IMR-90 (cell line): ENCODE data around the gene HLA-F. TPM values are rescaled to one million over a fixed set of nuclear protein-coding genes. Genes with fewer than 3 reads are reported as not detected.

Experiments used
- ATAC-seq: fragments of 200-7000 bp; cut with Tn5 transposase; 2 replicates; pipeline ENCODE4 v1.9.1; 2020; ENCODE audit warnings: low read depth, mild to moderate bottlenecking, moderate library complexity
- BruUV-seq: library from RNA; stranded (reverse); fragments of 400-500 nt; replicated peaks from 2 replicates; lab custom pipeline; 2021; lab: Mats Ljungman, UMichigan
- CTCF ChIA-PET: fragments of 300-600 bp; formaldehyde crosslinking; extraction: SDS; loops from one replicate; lab custom pipeline; 2021; ENCODE audit warnings: antibody characterized with exemption; lab: Yijun Ruan, JAX
- POLR2A ChIA-PET: fragments of 300-600 bp; sonication (Branson Sonifier 250); formaldehyde crosslinking; loops from one replicate; lab custom pipeline; 2022; ENCODE audit warnings: antibody characterized with exemption; ENCODE audit not compliant: unreplicated experiment; lab: Charles Lee
- DNase-seq: peaks from one replicate; pipeline ENCODE4 v3.0.0; 2013
- H2AFZ ChIP-seq: replicated peaks from 2 replicates; pipeline ENCODE3; 2013; ENCODE audit warnings: low read length, mild to moderate bottlenecking; ENCODE audit not compliant: poor library complexity
- H2AK5ac ChIP-seq: 2 replicates; pipeline ENCODE4 v1.6.1; 2013; ENCODE audit warnings: low read depth, low read length, inconsistent platforms
- H2AK9ac ChIP-seq: replicated peaks from 2 replicates; pipeline ENCODE3; 2013; ENCODE audit warnings: mild to moderate bottlenecking, low read depth, low read length, moderate library complexity; ENCODE audit not compliant: poor library complexity
- H2BK120ac ChIP-seq: 2 replicates; pipeline ENCODE4 v1.6.1; 2013; ENCODE audit warnings: low read depth, low read length, inconsistent platforms
- H2BK15ac ChIP-seq: 3 replicates; pipeline ENCODE4 v1.6.1; 2013; ENCODE audit warnings: low read depth, low read length, inconsistent platforms
- H2BK20ac ChIP-seq: 2 replicates; pipeline ENCODE4 v1.6.1; 2013; ENCODE audit warnings: low read depth, mild to moderate bottlenecking, inconsistent platforms, low read length, moderate library complexity
- H2BK5ac ChIP-seq: 2 replicates; pipeline ENCODE4 v1.6.1; 2013; ENCODE audit warnings: mild to moderate bottlenecking, low read depth, low read length, inconsistent platforms; ENCODE audit not compliant: poor library complexity, severe bottlenecking
- H3K14ac ChIP-seq: replicated peaks from 2 replicates; pipeline ENCODE4 v1.6.1; 2013; ENCODE audit warnings: low read depth, low read length, inconsistent platforms
- H3K18ac ChIP-seq: 2 replicates; pipeline ENCODE4 v1.6.1; 2013; ENCODE audit warnings: low read depth, low read length, control low read depth
- H3K23ac ChIP-seq: 2 replicates; pipeline ENCODE4 v1.6.1; 2013; ENCODE audit warnings: low read depth, low read length, inconsistent platforms
- H3K27ac ChIP-seq: 2 replicates; pipeline ENCODE4 v1.5.1; 2013; ENCODE audit warnings: mild to moderate bottlenecking, control low read depth, low read length; ENCODE audit not compliant: insufficient read depth
- H3K27me3 ChIP-seq: 2 replicates; pipeline ENCODE4 v1.6.1; 2013; ENCODE audit warnings: low read length; ENCODE audit not compliant: control insufficient read depth, insufficient read depth
- H3K36me3 ChIP-seq: 2 replicates; pipeline ENCODE4 v1.6.1; 2013; ENCODE audit warnings: low read length, mixed read lengths; ENCODE audit not compliant: control insufficient read depth, insufficient read depth
- H3K4ac ChIP-seq: 2 replicates; pipeline ENCODE4 v1.6.1; 2013; ENCODE audit warnings: low read depth, low read length, inconsistent platforms
- H3K4me1 ChIP-seq: 2 replicates; pipeline ENCODE4 v1.6.1; 2013; ENCODE audit warnings: low read length, mixed read lengths; ENCODE audit not compliant: control insufficient read depth, insufficient read depth
- H3K4me2 ChIP-seq: 2 replicates; pipeline ENCODE4 v1.6.1; 2013; ENCODE audit warnings: low read depth, mild to moderate bottlenecking, control low read depth, low read length, moderate library complexity
- H3K4me3 ChIP-seq: 2 replicates; pipeline ENCODE4 v1.5.1; 2013; ENCODE audit warnings: low read depth, mild to moderate bottlenecking, control low read depth, low read length, moderate library complexity; ENCODE audit not compliant: insufficient read depth
- H3K56ac ChIP-seq: 2 replicates; pipeline ENCODE4 v1.6.1; 2013; ENCODE audit warnings: low read length, inconsistent platforms; ENCODE audit not compliant: insufficient read depth; ENCODE audit errors: extremely low read depth
- H3K79me1 ChIP-seq, 2 experiments: 2 replicates each; pipeline ENCODE4 v1.6.1; 2013; ENCODE audit warnings: low read length in 2 of 2, inconsistent platforms in 1 of 2, low read depth in 1 of 2
- H3K9ac ChIP-seq: 2 replicates; pipeline ENCODE4 v1.6.1; 2013; ENCODE audit warnings: low read depth, low read length, control low read depth
- H3K9me1 ChIP-seq: 2 replicates; pipeline ENCODE4 v1.6.1; 2013; ENCODE audit warnings: low read length, inconsistent platforms; ENCODE audit not compliant: insufficient read depth
- H3K9me3 ChIP-seq: 2 replicates; pipeline ENCODE4 v1.6.1; 2013; ENCODE audit warnings: low read length; ENCODE audit not compliant: control insufficient read depth, insufficient read depth
- H4K20me1 ChIP-seq: 2 replicates; pipeline ENCODE4 v1.6.1; 2013; ENCODE audit warnings: low read length, inconsistent platforms; ENCODE audit not compliant: insufficient read depth
- H4K5ac ChIP-seq: 2 replicates; pipeline ENCODE4 v1.6.1; 2013; ENCODE audit warnings: mild to moderate bottlenecking, low read depth, low read length, control low read depth
- H4K8ac ChIP-seq, 2 experiments: 2 replicates each; pipeline ENCODE4 v1.6.1; 2013; ENCODE audit warnings: low read depth in 2 of 2, low read length in 2 of 2, control low read depth in 1 of 2, inconsistent platforms in 1 of 2
- H4K91ac ChIP-seq: 2 replicates; pipeline ENCODE4 v1.6.1; 2013; ENCODE audit warnings: low read depth, low read length, inconsistent platforms; ENCODE audit not compliant: insufficient read depth
- BHLHE40 ChIP-seq: fragments of 150-350 bp; IDR thresholded peaks from 2 replicates; pipeline ENCODE4 v1.6.1; 2016; ENCODE audit warnings: mild to moderate bottlenecking, low read depth, low read length
- CEBPB ChIP-seq: IDR thresholded peaks from 2 replicates; pipeline ENCODE4 v1.6.1; 2012; ENCODE audit warnings: low read depth, low read length, improper control_type of control experiment
- FOS ChIP-seq: fragments of 150-350 bp; IDR thresholded peaks from 2 replicates; pipeline ENCODE4 v1.6.1; 2016; ENCODE audit warnings: low read depth, low read length
- MAFK ChIP-seq: IDR thresholded peaks from 2 replicates; pipeline ENCODE4 v1.6.1; 2012; ENCODE audit warnings: low read depth, low read length, improper control_type of control experiment
- NFE2L2 ChIP-seq: fragments of 150-350 bp; IDR thresholded peaks from 2 replicates; pipeline ENCODE4 v1.6.1; 2016; ENCODE audit warnings: low read depth, mild to moderate bottlenecking, low read length
- POLR2A ChIP-seq: IDR thresholded peaks from 2 replicates; pipeline ENCODE4 v1.6.1; 2012; ENCODE audit warnings: mild to moderate bottlenecking, low read depth, low read length
- RAD21 ChIP-seq: IDR thresholded peaks from 2 replicates; pipeline ENCODE4 v1.6.1; 2012; ENCODE audit warnings: low read length, improper control_type of control experiment
- RCOR1 ChIP-seq: IDR thresholded peaks from 2 replicates; pipeline ENCODE4 v1.6.1; 2012; ENCODE audit warnings: mild to moderate bottlenecking, low read length, improper control_type of control experiment; ENCODE audit not compliant: insufficient replicate concordance
- RFX5 ChIP-seq: IDR thresholded peaks from 2 replicates; pipeline ENCODE4 v1.8.0; 2012; ENCODE audit warnings: low read depth, mild to moderate bottlenecking, low read length, moderate library complexity
- SMC3 ChIP-seq: fragments of 150-350 bp; IDR thresholded peaks from 2 replicates; pipeline ENCODE4 v1.6.1; 2016; ENCODE audit warnings: low read depth, mild to moderate bottlenecking, antibody characterized with exemption, low read length, moderate library complexity
- WGBS, 2 experiments: methylation state at CpG; one replicate each; pipeline versions ENCODE4 v1.1.5 to v1.1.7; 2013; ENCODE audit warnings: missing lambda C conversion rate in 2 of 2; ENCODE audit not compliant: insufficient read length in 1 of 2; ENCODE audit errors: extremely low coverage in 2 of 2; 5-methylcytosine and 5-hydroxymethylcytosine counted together
- dilution Hi-C: fragments of 300-500 bp; cut with HindIII; formaldehyde crosslinking; loops from one replicate; pipeline ENCODE4 v1.14.3; 2018; ENCODE audit warnings: low sequenced_read_pairs; ENCODE audit not compliant: unreplicated experiment
- in situ Hi-C: fragments of 300-500 bp; cut with MboI; formaldehyde crosslinking; loops from 3 replicates; pipeline ENCODE4 v1.14.3; 2019; ENCODE audit warnings: low sequenced_read_pairs, inconsistent platforms, mixed read lengths
- intact Hi-C: fragments of 100-400 bp; cut with micrococcal nuclease; formaldehyde crosslinking; loops from 2 replicates; pipeline ENCODE4 v1.10.0; 2022
- polyA plus RNA-seq, 3 experiments: library from polyadenylated mRNA; depleted of rRNA; stranded (reverse); fragments of >200 nt; gene quantifications; 2 replicates each; pipeline ENCODE4 v1.2.3, GENCODE V29; 2012; ENCODE audit warnings: low replicate concordance in 1 of 3
- total RNA-seq: library from RNA; depleted of rRNA; stranded (reverse); fragments of >200 nt; gene quantifications from 2 replicates; pipeline ENCODE4 v1.2.3, GENCODE V29; 2012
- TF ChIP-seq, protein P1 (sequence below): fragments of 150-350 bp; IDR thresholded peaks from 2 replicates; pipeline ENCODE4 v1.6.1; 2017; ENCODE audit warnings: mild to moderate bottlenecking, antibody characterized with exemption, low read length, low read depth
- TF ChIP-seq, protein P2 (sequence below): conservative IDR thresholded peaks from 2 replicates; pipeline ENCODE4 v1.5.1; 2012; ENCODE audit warnings: mild to moderate bottlenecking, low read depth, low read length, improper control_type of control experiment

The HLA-F gene
- total and polyA plus RNA-seq, 2 of the 4 experiments (the other 2 are of a cell fraction), result not detected

DNA sequence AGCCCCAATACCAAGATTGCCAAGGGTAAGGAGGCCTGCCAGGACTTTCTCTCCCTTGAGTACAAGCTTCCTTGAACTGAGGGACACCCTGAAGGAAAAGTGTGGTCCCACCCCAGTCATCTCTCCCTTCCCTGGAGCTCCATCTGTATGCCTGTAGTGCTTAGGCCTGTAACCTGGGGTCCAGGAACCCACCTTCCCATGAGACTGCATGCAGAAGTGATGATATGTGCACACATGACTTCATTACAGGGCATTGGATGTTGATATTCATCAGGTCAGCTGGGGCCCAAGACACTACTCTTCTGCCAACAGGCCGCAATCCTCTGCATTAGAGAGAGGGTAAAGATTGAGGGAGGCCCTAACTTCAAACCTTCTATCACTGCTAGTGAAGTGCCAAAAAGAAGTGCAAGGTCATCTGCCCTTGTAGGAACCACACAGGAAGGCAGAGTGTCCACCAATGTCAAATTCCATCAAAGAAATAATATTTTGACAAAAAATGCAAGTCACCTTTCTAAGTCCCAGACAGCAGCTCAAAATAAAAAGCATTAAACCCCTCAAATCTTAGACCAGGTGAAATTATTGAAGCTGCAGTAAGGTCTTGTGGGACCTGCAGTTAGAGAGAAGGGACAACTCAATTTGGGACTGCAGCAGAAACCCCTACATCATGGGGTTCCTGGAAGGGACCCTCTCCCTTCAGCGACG lies 5.1 kb downstream of the HLA-F start:
- Histone ChIP-seq H3K79me1 (no peaks in the 10 kb centered on the region), H3K27ac (no peak overlapping the region), H2AK5ac (no peak overlapping the region), H3K27me3 (peaks cover 20% of the 10 kb centered on the region), H2BK120ac (no peak overlapping the region), H3K56ac (no peak overlapping the region), H3K18ac (no peak overlapping the region), H2AK9ac (no peak overlapping the region), H3K36me3 (no peaks in the 10 kb centered on the region), H3K4ac (no peak overlapping the region), H3K4me2 (no peak overlapping the region), H4K20me1 (no peaks in the 10 kb centered on the region), H4K8ac (no peak overlapping the region), H2BK20ac (no peak overlapping the region), H4K91ac (no peak overlapping the region), H2AFZ (no peak overlapping the region), H3K9ac (no peak overlapping the region), H4K5ac (no peak overlapping the region), H3K9me3 (no peaks in the 10 kb centered on the region), H3K4me3 (no peak overlapping the region), H3K9me1 (no peaks in the 10 kb centered on the region), H3K4me1 (no peaks in the 10 kb centered on the region; the same call in 1 of the 2 replicates), H2BK15ac (no peak overlapping the region), H2BK5ac (no peak overlapping the region), H3K23ac (no peak overlapping the region), H3K14ac (no peak overlapping the region)
- CTCF ChIA-PET, result no interaction called here
- no peak for TF ChIP-seq RFX5
- TF ChIP-seq BHLHE40, result no peak
- TF ChIP-seq, protein P1, sequence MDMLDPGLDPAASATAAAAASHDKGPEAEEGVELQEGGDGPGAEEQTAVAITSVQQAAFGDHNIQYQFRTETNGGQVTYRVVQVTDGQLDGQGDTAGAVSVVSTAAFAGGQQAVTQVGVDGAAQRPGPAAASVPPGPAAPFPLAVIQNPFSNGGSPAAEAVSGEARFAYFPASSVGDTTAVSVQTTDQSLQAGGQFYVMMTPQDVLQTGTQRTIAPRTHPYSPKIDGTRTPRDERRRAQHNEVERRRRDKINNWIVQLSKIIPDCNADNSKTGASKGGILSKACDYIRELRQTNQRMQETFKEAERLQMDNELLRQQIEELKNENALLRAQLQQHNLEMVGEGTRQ, result no peak
- no peak for TF ChIP-seq POLR2A
- no peak for TF ChIP-seq CEBPB
- no peak for TF ChIP-seq RAD21
- TF ChIP-seq NFE2L2, result no peak
- no peak for TF ChIP-seq FOS
- no peak for TF ChIP-seq MAFK
- no peak for TF ChIP-seq SMC3
- no peak for TF ChIP-seq RCOR1
- TF ChIP-seq, protein P2, sequence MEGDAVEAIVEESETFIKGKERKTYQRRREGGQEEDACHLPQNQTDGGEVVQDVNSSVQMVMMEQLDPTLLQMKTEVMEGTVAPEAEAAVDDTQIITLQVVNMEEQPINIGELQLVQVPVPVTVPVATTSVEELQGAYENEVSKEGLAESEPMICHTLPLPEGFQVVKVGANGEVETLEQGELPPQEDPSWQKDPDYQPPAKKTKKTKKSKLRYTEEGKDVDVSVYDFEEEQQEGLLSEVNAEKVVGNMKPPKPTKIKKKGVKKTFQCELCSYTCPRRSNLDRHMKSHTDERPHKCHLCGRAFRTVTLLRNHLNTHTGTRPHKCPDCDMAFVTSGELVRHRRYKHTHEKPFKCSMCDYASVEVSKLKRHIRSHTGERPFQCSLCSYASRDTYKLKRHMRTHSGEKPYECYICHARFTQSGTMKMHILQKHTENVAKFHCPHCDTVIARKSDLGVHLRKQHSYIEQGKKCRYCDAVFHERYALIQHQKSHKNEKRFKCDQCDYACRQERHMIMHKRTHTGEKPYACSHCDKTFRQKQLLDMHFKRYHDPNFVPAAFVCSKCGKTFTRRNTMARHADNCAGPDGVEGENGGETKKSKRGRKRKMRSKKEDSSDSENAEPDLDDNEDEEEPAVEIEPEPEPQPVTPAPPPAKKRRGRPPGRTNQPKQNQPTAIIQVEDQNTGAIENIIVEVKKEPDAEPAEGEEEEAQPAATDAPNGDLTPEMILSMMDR, result no peak
- intact Hi-C loops (no loop called here), in situ Hi-C loops (loop anchor here (25.0 kb wide), 1 partner anchor 284 kb away; no protein-coding TSS in a partner anchor), dilution Hi-C loops (no loop called here)
- WGBS, 2 experiments, result no CpG with 5 or more reads among the region's 3 CpGs
- ATAC-seq (no peak), DNase-seq (no peak)
- POLR2A ChIA-PET, result no interaction called here
- BruUV-seq, result no TSS peak
